ENCODE measurements around the gene FBXL17. TPM values are rescaled to one million over a fixed set of nuclear protein-coding genes. Genes with fewer than 3 reads are reported as not detected.

FBXL17 gene
- total and polyA plus RNA-seq, 9 of the 15 experiments (the other 6 are each of a cell fraction or from before 2014, with no cell fraction given), result 0.32 to 5.4 (median 1.8) TPM

DNA sequence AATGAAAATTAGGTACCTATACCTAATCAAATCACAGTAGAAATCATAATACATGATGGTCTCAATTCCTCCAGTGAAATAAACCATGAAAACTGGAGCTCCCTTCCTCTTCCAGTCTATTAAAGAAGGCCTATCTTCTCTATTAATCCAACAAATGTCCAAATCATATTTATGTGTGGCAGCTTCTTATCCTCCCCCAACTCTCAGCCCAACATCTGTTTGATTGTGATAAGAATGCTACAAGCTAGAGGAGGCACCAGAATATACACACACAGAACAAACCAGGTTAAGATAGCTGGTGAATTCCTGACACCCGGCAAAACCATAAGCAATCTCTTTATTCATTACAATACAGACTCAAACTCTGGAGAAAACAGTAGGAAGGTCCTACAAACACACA, 110.8 kb downstream of the FBXL17 start (continued):
- no peak for TF ChIP-seq CBX5 (IDR thresholded peaks at IDR 0.05; ENCODE audit: borderline replicate concordance, low read depth)
- TF ChIP-seq LEF1 (IDR thresholded peaks at IDR 0.05), result 0 out of 2 replicates have a peak, but pooled peaks have one; percentile 56
- peak; percentile 38; the same call in 1 of the 2 replicates for TF ChIP-seq SMAD4 (CRISPR knock-in tag; conservative IDR thresholded peaks at IDR 0.05)
- TF ChIP-seq NR4A1 (CRISPR knock-in tag; IDR thresholded peaks at IDR 0.05), result no peak
- peak; percentile 67; the same call in 1 of the 2 replicates for TF ChIP-seq NR4A1 (tag; IDR thresholded peaks at IDR 0.05)
- TF ChIP-seq TBL1XR1 (IDR thresholded peaks at IDR 0.05; ENCODE audit: low read length in 2 of 2), result peak in 1 of 2 experiments; percentile 74; a peak in 2 of 4 replicates
- TF ChIP-seq, protein P1, sequence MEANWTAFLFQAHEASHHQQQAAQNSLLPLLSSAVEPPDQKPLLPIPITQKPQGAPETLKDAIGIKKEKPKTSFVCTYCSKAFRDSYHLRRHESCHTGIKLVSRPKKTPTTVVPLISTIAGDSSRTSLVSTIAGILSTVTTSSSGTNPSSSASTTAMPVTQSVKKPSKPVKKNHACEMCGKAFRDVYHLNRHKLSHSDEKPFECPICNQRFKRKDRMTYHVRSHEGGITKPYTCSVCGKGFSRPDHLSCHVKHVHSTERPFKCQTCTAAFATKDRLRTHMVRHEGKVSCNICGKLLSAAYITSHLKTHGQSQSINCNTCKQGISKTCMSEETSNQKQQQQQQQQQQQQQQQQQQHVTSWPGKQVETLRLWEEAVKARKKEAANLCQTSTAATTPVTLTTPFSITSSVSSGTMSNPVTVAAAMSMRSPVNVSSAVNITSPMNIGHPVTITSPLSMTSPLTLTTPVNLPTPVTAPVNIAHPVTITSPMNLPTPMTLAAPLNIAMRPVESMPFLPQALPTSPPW (CRISPR knock-in tag; IDR thresholded peaks at IDR 0.05), result peak; percentile 53; the same call in 1 of the 2 replicates
- TF ChIP-seq STAT5A (IDR thresholded peaks at IDR 0.05; ENCODE audit: borderline replicate concordance, low read length), result peak; percentile 61; the same call in 1 of the 2 replicates
- TF ChIP-seq U2AF2 (optimal IDR thresholded peaks at IDR 0.05; ENCODE audit: low read depth, low read length), result no peak
- TF ChIP-seq RNF2 (IDR thresholded peaks at IDR 0.05), result 0 out of 2 replicates have a peak, but pooled peaks have one; percentile 27
- TF ChIP-seq RCOR1 (IDR thresholded peaks at IDR 0.05; ENCODE audit: borderline replicate concordance in 1 of 2, low read depth in 2 of 2, low read length in 2 of 2), result peak in 1 of 2 experiments; percentile 90; a peak in 2 of 4 replicates
- peak; percentile 47 for TF ChIP-seq NFIC (IDR thresholded peaks at IDR 0.05)
- no peak for TF ChIP-seq ZFP91 (CRISPR knock-in tag; IDR thresholded peaks at IDR 0.05)
- TF ChIP-seq DACH1 (IDR thresholded peaks at IDR 0.05; ENCODE audit: partially characterized antibody), result peak; percentile 85
- no peak for TF ChIP-seq ZNF699 (CRISPR knock-in tag; IDR thresholded peaks at IDR 0.05; ENCODE audit: insufficient replicate concordance)

Data from K562 (cell line).